H1 (cell line): ENCODE measurements around the gene DNAH10. TPM values are rescaled to one million over a fixed set of nuclear protein-coding genes. Genes with fewer than 3 reads are reported as not detected.

Experiments
- ATF2 ChIP-seq: IDR thresholded peaks from 2 replicates; pipeline ENCODE4 v1.6.1; 2012; ENCODE audit warnings: low read length, inconsistent platforms
- ATF3 ChIP-seq: IDR thresholded peaks from 2 replicates; pipeline ENCODE4 v1.6.1; 2011; ENCODE audit warnings: low read depth, mild to moderate bottlenecking, low read length; ENCODE audit not compliant: insufficient read depth
- TCF12 ChIP-seq: IDR thresholded peaks from 2 replicates; pipeline ENCODE4 v1.6.1; 2011; ENCODE audit warnings: low read depth, mild to moderate bottlenecking, low read length
- polyA plus RNA-seq, 7 experiments: library from polyadenylated mRNA; depleted of rRNA in 3 of 7; stranded (reverse) in 5 of 7; unstranded in 2 of 7; fragments of >200 nt in 5 of 7; fragments of 200-250 nt in 2 of 7; gene quantifications; 1 replicate in 5 of 7; 2 replicates in 1 of 7; 4 replicates in 1 of 7; pipeline versions ENCODE4 v1.2.1 to v1.2.3, GENCODE V29; 2011 to 2013; ENCODE audit warnings: missing spikeins in 2 of 7, mixed read lengths in 2 of 7
- total RNA-seq: library from RNA; stranded (reverse); fragmentation: NEBNext Ultra II Directional; extraction: Animal tissue kit (Norgen Biotek cat#: 25700); gene quantifications from 2 replicates; pipeline ENCODE4 v1.2.1, GENCODE V29; 2021

The DNAH10 gene
- total and polyA plus RNA-seq, 2 of the 8 experiments (the other 6 are each of a cell fraction or from before 2014, with no cell fraction given), result 0.02 to 0.24 TPM

- no peak for TF ChIP-seq ATF2
- TF ChIP-seq ATF3, result no peak
- no peak for TF ChIP-seq TCF12
Measured at GRCh38 chr12:123860377-123860776, 98.3 kb downstream of the DNAH10 start (continued).
